Esophagus squamous epithelium (tissue), 4 donors: ENCODE measurements around the gene OR10AD1.

Source experiments
- POLR2A ChIP-seq, 4 donors: fragments of 450-650 bp; IDR thresholded peaks; one replicate each; pipeline ENCODE4 v1.6.1; 2017; ENCODE audit warnings: antibody characterized with exemption in 4 of 4, mild to moderate bottlenecking in 4 of 4, moderate library complexity in 3 of 4
- TF ChIP-seq, protein P1 (sequence below), 6 experiments: fragments of 450-650 bp in 4 of 6; fragments of 200-600 bp in 2 of 6; sonication (generic) in 2 of 6; IDR thresholded peaks; one replicate each; pipeline ENCODE4 v1.5.1; 2016 to 2019; ENCODE audit warnings: antibody characterized with exemption in 6 of 6, mild to moderate bottlenecking in 4 of 6, moderate library complexity in 4 of 6

DNA sequence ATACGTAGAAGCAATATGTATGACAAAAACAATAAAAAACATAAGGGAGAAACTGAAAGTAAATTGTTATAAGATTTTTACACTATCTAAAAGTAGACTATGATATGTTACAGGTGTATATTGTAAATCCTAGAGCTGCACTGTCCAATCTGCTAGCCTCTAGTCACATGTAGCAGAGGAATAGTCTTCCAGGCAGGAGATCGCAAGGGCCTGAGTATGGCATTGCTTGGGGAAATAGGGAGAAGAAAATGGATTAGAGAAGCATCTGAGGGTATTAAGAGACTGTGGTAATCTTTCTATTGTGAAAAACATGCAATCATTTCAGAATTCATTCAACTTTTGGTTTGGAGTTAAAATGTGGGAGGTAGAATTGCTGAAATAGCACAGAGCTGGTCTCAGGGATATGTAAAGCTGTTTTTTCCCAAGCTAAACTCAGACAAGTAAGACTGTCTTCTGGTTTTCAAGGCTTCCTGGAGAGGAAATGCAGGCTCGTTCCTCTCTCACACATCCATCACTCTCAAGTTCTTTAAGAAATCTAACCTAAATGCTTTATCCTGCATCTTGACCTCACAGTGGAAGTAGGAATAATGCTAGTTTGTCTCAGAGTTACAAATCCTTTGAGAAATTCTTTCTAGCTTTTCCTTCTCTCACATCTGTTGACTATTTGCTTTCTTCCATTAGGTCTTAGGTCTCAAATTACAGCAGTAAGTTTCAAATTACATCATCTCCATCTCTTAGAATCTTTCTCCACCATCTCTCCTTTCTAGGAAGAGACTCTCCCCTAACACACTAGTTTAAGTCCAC is 27.3 kb downstream of the OR10AD1 start:
- TF ChIP-seq, protein P1, sequence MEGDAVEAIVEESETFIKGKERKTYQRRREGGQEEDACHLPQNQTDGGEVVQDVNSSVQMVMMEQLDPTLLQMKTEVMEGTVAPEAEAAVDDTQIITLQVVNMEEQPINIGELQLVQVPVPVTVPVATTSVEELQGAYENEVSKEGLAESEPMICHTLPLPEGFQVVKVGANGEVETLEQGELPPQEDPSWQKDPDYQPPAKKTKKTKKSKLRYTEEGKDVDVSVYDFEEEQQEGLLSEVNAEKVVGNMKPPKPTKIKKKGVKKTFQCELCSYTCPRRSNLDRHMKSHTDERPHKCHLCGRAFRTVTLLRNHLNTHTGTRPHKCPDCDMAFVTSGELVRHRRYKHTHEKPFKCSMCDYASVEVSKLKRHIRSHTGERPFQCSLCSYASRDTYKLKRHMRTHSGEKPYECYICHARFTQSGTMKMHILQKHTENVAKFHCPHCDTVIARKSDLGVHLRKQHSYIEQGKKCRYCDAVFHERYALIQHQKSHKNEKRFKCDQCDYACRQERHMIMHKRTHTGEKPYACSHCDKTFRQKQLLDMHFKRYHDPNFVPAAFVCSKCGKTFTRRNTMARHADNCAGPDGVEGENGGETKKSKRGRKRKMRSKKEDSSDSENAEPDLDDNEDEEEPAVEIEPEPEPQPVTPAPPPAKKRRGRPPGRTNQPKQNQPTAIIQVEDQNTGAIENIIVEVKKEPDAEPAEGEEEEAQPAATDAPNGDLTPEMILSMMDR (IDR thresholded peaks at IDR 0.05) = no peak
- TF ChIP-seq POLR2A (IDR thresholded peaks at IDR 0.05) = no peak
